Fibroblast of gingiva (primary cell): ENCODE data around the gene COL6A5.
A peak's percentile ranks its signal among the peaks of the same experiment; 100 is the strongest.
"Not testable (repeated sequence)": the region's sequence is repeated elsewhere in the genome, so short reads cannot be mapped to it uniquely, and the experiment has no call there.

ENCODE experiments used
- DNase-seq: peaks from one replicate; pipeline ENCODE4 v3.0.0-alpha.2; 2011; ENCODE audit warnings: low read depth

Gene COL6A5

DNA sequence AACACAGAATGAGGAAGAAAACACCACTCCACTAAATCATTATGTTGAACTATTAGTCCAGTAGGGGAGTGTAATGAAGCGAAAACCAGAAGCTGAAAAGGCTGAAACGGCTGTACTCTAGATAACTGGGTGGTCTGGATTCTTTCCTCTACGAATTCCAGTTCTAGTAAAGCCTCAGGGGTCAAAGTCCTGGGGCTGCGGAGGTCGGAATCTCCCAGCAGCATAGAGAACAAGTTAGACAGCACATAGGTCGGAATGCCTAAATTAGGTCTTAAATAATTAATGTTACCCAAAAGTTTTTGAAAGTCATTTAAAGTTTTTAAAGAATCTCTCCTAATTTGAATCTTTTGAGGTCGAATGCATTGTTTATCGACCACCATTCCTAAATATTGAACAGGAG, 102.7 kb downstream of the COL6A5 start:
- not testable (repeated sequence) for DNase-seq

- no peak for DNase-seq
Measured at GRCh38 chr3:130456540-130456939, 111.1 kb downstream of the COL6A5 start.

DNA sequence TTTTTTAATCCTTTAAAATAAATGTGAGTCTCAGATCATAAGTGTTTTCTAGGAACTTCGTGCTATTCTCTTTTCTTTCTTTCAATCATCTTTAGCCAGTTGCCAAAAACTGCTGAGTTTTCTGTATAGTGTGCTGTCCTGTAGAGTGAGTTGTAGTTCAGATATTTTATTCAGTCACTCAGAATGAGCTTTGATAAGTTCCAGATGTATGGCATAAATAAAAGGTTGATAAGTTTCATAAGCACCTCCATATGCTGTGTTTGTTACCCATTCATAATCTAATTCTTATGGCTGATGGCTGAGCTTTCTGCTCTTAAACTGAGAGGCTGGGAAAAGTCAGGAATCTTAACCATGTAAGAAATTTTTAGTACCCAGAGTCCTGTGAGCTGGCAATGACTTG, 112.2 kb downstream of the COL6A5 start:
- peak; percentile 19 for DNase-seq

DNA sequence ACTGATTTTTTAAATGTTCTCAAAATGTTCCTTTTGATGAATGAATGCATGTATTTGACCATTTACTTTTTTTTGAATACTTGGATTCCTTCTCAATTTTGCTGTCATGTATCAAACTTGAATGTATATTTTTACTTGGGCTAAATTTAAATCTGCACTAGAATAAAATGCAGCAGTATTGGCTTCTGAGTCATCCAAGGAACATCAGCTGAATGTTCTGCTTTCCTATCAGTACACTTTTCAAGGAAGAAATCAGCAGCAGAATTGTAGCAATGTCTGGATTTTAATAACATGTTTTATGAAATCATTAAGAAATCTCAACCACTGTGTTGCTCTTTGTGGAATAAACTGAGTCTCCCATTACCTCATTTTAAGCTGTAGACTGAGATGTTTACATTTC, 114.5 kb downstream of the COL6A5 start:
- DNase-seq = no peak

GRCh38 chr3:130462089-130462488, 116.6 kb downstream of the COL6A5 start:
- DNase-seq = no peak

GRCh38 chr3:130463221-130463620, 117.7 kb downstream of the COL6A5 start:
- no peak for DNase-seq

- DNase-seq = no peak
Measured at GRCh38 chr3:130465521-130465920, 120.0 kb downstream of the COL6A5 start.

DNA sequence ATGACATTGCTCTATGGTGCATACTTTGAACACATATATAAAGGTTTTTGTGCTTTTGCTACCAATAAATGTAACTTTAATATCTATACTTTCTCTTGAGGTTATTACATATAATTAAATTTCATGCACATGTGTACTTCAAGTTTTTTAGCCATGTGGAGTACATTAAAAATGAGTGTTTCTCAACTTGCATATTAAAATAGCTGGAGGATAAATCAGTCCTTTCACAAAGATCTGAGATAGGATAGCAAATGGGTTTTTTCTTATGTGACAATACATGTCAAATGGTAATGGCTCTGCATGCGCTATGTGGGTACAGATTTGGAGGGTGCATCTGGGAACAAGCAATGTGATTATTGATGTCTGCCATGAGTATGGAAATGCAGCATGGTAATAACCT, 122.8 kb downstream of the COL6A5 start:
- no peak for DNase-seq

GRCh38 chr3:130470126-130470525, 124.7 kb downstream of the COL6A5 start:
- DNase-seq = no peak

- DNase-seq = peak; percentile 14
Measured at GRCh38 chr3:130473416-130473815, 127.9 kb downstream of the COL6A5 start.

DNA sequence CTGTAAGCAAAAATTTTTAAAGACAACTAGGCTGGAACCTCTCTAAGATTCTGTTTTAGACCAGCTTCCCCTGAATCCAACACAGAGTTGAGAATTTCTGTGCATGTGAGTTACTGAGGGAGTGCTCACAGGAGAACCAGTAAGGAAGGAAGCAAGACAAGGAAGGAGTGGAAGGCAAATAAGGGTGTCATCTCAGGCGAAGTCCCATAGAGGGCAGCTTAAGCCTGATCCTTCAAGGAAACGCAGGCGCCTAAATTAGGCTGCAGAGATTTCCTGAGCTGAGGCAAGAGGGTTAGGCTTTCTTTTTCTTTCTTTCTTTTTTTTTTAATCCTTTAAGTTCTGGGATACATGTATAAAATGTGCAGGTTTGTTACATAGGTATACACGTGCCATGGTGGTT, 135.3 kb downstream of the COL6A5 start:
- DNase-seq = peak; percentile 41

GRCh38 chr3:130488288-130488687, 142.8 kb downstream of the COL6A5 start:
- peak; percentile 4 for DNase-seq

DNA sequence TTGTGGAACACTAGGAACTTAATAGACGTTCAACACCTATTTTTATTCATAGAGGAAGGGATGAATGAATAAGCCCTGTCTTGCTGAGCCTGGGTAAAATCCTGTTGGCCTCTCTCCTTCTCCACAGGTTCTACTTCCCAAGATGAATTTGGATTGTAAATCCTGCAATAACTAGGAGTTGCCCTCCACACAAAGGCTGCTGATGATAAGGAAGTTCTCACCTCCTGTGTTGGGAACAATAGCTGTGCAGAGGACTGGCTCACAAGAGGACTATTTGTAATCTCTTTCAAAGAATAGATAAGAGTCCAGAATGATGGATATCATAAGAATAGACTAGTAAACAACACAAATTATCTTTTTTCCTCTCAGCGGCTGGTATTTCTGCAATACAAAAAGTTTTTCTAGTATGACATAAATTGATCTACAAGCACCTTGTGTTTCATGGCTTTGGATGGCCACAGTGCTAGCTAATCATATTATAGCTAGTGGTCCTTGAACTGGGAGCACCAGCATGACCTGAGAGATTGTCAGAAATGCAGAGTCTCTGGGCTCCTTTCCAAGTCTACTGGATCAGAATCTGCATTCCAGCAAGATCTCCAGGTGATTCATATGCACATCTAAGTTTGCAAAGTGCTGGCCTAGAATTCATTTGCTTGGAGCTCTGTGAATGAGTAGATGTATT, 143.4 kb downstream of the COL6A5 start:
- DNase-seq = no peak

- no peak for DNase-seq
Measured at GRCh38 chr3:130490241-130490640, 144.8 kb downstream of the COL6A5 start.

- no peak for DNase-seq
Measured at GRCh38 chr3:130491431-130491830, 146.0 kb downstream of the COL6A5 start.

GRCh38 chr3:130504701-130505100, 159.2 kb downstream of the COL6A5 start:
- DNase-seq = no peak

DNA sequence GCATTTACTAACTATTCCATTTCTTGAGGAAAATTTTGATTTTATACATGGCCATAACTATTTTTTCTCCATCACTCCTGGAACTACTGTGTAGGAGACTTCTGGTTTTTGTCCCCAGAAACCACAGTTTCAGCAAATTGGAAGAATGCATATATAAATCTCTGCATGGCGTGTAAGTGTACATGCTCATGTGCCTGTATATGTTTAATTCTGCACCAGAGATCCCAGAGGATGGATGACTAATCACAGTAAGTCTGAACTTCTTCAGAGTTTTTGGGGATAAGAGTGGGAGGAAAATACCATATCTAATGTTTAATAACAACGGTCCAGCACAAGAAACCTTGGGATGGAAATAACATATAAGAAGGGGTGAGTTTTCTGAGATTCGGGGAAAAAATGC, 160.6 kb downstream of the COL6A5 start:
- DNase-seq = no peak

DNA sequence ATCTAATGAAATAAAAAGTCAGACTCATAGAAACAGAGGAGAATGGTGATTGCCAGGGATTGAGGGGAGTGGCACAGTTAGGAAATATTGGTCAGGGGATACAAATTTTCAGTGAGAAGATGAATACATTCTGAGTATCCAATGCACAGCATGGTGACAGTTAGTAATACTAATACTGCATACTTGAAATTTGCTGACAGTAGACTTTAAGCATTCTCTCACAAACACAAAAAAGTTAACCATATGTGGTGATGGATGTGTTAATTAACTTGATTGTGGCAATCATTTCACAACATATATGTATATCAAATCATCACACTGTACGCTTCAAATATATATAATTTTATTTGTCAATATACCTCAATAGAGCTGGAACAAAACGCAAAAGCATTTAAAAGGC, 162.3 kb downstream of the COL6A5 start:
- no peak for DNase-seq

DNA sequence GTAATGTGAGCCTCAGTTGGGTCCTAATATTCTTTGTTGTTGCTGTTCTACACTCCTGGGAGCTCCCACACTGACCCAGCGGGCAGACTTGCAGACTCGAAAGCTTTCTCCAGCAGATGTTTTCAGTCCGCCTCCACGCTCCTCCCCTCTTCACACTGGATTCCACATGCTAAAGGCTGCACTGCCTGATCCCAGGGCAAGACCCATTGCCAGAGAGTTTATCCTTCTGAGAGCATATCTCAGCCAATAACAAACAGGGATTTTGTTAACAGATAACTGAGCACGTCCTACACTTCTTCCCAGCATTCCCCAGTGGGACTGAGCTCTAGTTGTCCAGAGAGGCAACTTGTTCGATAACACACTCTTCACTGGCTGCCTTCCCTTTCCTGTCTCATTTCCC, 163.5 kb downstream of the COL6A5 start:
- no peak for DNase-seq

- DNase-seq = no peak
Measured at GRCh38 chr3:130514681-130515080, 169.2 kb downstream of the COL6A5 start.

- no peak for DNase-seq
Measured at GRCh38 chr3:130515755-130516154, 170.3 kb downstream of the COL6A5 start.

- no peak for DNase-seq
Measured at GRCh38 chr3:130516645-130517512, 171.4 kb downstream of the COL6A5 start, which contains the start of gene COL6A6. COL6A6 (plus strand) TSS chr3:130517177; CDS start chr3:130560365, 43,188 bp downstream.

- DNase-seq = no peak
Measured at GRCh38 chr3:130517602-130518001, 172.1 kb downstream of the COL6A5 start.
